Liver (tissue), 9 donors: ENCODE measurements around the gene SNRPB2. TPM values are rescaled to one million over a fixed set of nuclear protein-coding genes. Genes with fewer than 3 reads are reported as not detected.

ENCODE experiments used
- DNase-seq: peaks from one replicate; pipeline ENCODE4 v3.0.0-alpha.2; 2017; ENCODE audit warnings: low spot score
- H3K27ac ChIP-seq, 2 donors: one replicate each; pipeline ENCODE4 v1.7.0; 2013; ENCODE audit warnings: inconsistent platforms in 2 of 2, low read length in 2 of 2, control low read depth in 1 of 2, low read depth in 1 of 2, mild to moderate bottlenecking in 1 of 2
- H3K27me3 ChIP-seq, 4 donors: one replicate each; pipeline versions ENCODE4 v1.6.1 to v1.7.0; 2013; ENCODE audit warnings: low read length in 3 of 4, inconsistent platforms in 1 of 4, mild to moderate bottlenecking in 1 of 4, moderate library complexity in 1 of 4; ENCODE audit not compliant: control insufficient read depth in 4 of 4, insufficient read depth in 4 of 4
- H3K36me3 ChIP-seq, 4 donors: one replicate each; pipeline versions ENCODE4 v1.6.1 to v1.7.0; 2013; ENCODE audit warnings: low read length in 3 of 4, mild to moderate bottlenecking in 3 of 4, low read depth in 1 of 4, moderate library complexity in 1 of 4; ENCODE audit not compliant: control insufficient read depth in 4 of 4, insufficient read depth in 3 of 4
- H3K4me1 ChIP-seq, 4 donors: one replicate each; pipeline versions ENCODE4 v1.6.1 to v1.7.0; 2013; ENCODE audit warnings: low read length in 3 of 4, mild to moderate bottlenecking in 3 of 4, moderate library complexity in 1 of 4; ENCODE audit not compliant: control insufficient read depth in 4 of 4, insufficient read depth in 4 of 4
- H3K4me3 ChIP-seq, 3 donors: one replicate each; pipeline versions ENCODE4 v1.6.1 to v1.7.0; 2013; ENCODE audit warnings: low read length in 3 of 3, control low read depth in 1 of 3, low read depth in 1 of 3, mild to moderate bottlenecking in 1 of 3
- H3K9ac ChIP-seq, 2 donors: one replicate each; pipeline ENCODE4 v1.7.0; 2013; ENCODE audit warnings: low read length in 2 of 2, mild to moderate bottlenecking in 2 of 2, moderate library complexity in 2 of 2, control low read depth in 1 of 2, low read depth in 1 of 2
- H3K9me3 ChIP-seq, 4 donors: one replicate each; pipeline versions ENCODE4 v1.6.1 to v1.7.0; 2013; ENCODE audit warnings: low read length in 3 of 4; ENCODE audit not compliant: control insufficient read depth in 4 of 4
- ATF3 ChIP-seq: IDR thresholded peaks from 2 replicates; pipeline ENCODE4 v1.6.1; 2016; ENCODE audit warnings: antibody characterized with exemption
- CTCF ChIP-seq: fragments of 150-350 bp; IDR thresholded peaks from 2 replicates; pipeline ENCODE4 v1.5.1; 2017; ENCODE audit warnings: improper control_type of control experiment, low read depth, low read length; ENCODE audit not compliant: missing input control
- EGR1 ChIP-seq, 2 donors: IDR thresholded peaks; 2 replicates each; pipeline ENCODE4 v1.6.1; 2016 to 2018; ENCODE audit warnings: antibody characterized with exemption in 2 of 2, low read depth in 2 of 2
- FOXA1 ChIP-seq: IDR thresholded peaks from 2 replicates; pipeline ENCODE4 v1.6.1; 2016; ENCODE audit warnings: antibody characterized with exemption
- FOXA2 ChIP-seq: IDR thresholded peaks from 2 replicates; pipeline ENCODE4 v1.6.1; 2016; ENCODE audit warnings: antibody characterized with exemption
- GABPA ChIP-seq, 2 donors: IDR thresholded peaks in 1 of 2; conservative IDR thresholded peaks in 1 of 2; 2 replicates each; pipeline ENCODE4 v1.6.1; 2016; ENCODE audit warnings: antibody characterized with exemption in 2 of 2, mild to moderate bottlenecking in 1 of 2, moderate library complexity in 1 of 2
- HNF4A ChIP-seq, 2 donors: conservative IDR thresholded peaks; 2 replicates each; pipeline ENCODE4 v1.6.1; 2016; ENCODE audit warnings: antibody characterized with exemption in 2 of 2, mild to moderate bottlenecking in 2 of 2
- HNF4G ChIP-seq: IDR thresholded peaks from 2 replicates; pipeline ENCODE4 v1.6.1; 2016; ENCODE audit warnings: antibody characterized with exemption
- JUND ChIP-seq, 2 donors: IDR thresholded peaks; 2 replicates each; pipeline ENCODE4 v1.6.1; 2016; ENCODE audit warnings: antibody characterized with exemption in 2 of 2
- MAX ChIP-seq: IDR thresholded peaks from 2 replicates; pipeline ENCODE4 v1.6.1; 2016; ENCODE audit warnings: antibody characterized with exemption
- NR2F2 ChIP-seq: IDR thresholded peaks from 2 replicates; pipeline ENCODE4 v1.6.1; 2016; ENCODE audit warnings: antibody characterized with exemption
- RAD21 ChIP-seq, 2 donors: IDR thresholded peaks; 2 replicates each; pipeline ENCODE4 v1.6.1; 2016; ENCODE audit warnings: antibody characterized with exemption in 2 of 2, mild to moderate bottlenecking in 2 of 2
- REST ChIP-seq: IDR thresholded peaks from 2 replicates; pipeline ENCODE4 v1.6.1; 2016; ENCODE audit warnings: antibody characterized with exemption, mild to moderate bottlenecking
- RXRA ChIP-seq, 2 donors: IDR thresholded peaks; 2 replicates each; pipeline ENCODE4 v1.6.1; 2017 to 2018; ENCODE audit warnings: antibody characterized with exemption in 2 of 2, mild to moderate bottlenecking in 1 of 2
- SP1 ChIP-seq: IDR thresholded peaks from 2 replicates; pipeline ENCODE4 v1.6.1; 2018; ENCODE audit warnings: antibody characterized with exemption, mild to moderate bottlenecking
- TAF1 ChIP-seq: conservative IDR thresholded peaks from 2 replicates; pipeline ENCODE4 v1.6.1; 2016; ENCODE audit warnings: antibody characterized with exemption, mild to moderate bottlenecking
- YY1 ChIP-seq: IDR thresholded peaks from 2 replicates; pipeline ENCODE4 v1.6.1; 2016; ENCODE audit warnings: antibody characterized with exemption, mild to moderate bottlenecking
- ZBTB33 ChIP-seq: IDR thresholded peaks from 2 replicates; pipeline ENCODE4 v1.6.1; 2016; ENCODE audit warnings: antibody characterized with exemption
- WGBS: extraction: QIAGEN DNeasy Blood & Tissue Kit; methylation state at CpG from one replicate; pipeline ENCODE4 v1.1.7; 2013; 5-methylcytosine and 5-hydroxymethylcytosine counted together
- polyA plus RNA-seq, 2 donors: library from polyadenylated mRNA; stranded (reverse) in 1 of 2; unstranded in 1 of 2; fragments of 200-250 nt in 1 of 2; fragments of >200 nt in 1 of 2; fragmentation: Nextera tagmentation in 1 of 2; extraction: Ambion mirVana in 1 of 2; gene quantifications; one replicate each; pipeline versions ENCODE4 v1.2.1 to v1.2.3, GENCODE V29; 2013 to 2015
- total RNA-seq, 2 donors: library from RNA; depleted of rRNA; stranded (reverse); fragments of >200 nt; gene quantifications; one replicate each; pipeline ENCODE4 v1.2.3, GENCODE V29; 2014
- donor health status: healthy.
- donor health status: healthy.
- donor health status: healthy.
- donor health status: healthy.
- donor health status: healthy.

The SNRPB2 gene
- total and polyA plus RNA-seq, 4 donors: 13.9 to 36.0 (median 21.0) TPM

- no peak for DNase-seq
- H3K27me3 ChIP-seq: peaks cover 0 to 4% (median 2%) of the 10 kb centered on the region in 4 donors
- no peaks in the 10 kb centered on the region for H3K36me3 ChIP-seq
- H3K9ac ChIP-seq: no peak overlapping the region
- no peak overlapping the region for H3K27ac ChIP-seq
- no peaks in the 10 kb centered on the region for H3K4me1 ChIP-seq
- H3K9me3 ChIP-seq: no peaks in the 10 kb centered on the region
- TF ChIP-seq EGR1 (IDR thresholded peaks at IDR 0.05; ENCODE audit: low read depth in 2 of 2) (no peak), RAD21 (IDR thresholded peaks at IDR 0.05) (no peak), CTCF (no peak), YY1 (no peak), FOXA1 (no peak), NR2F2 (no peak), RXRA (IDR thresholded peaks at IDR 0.05) (no peak), HNF4G (no peak), JUND (IDR thresholded peaks at IDR 0.05) (no peak), REST (no peak), SP1 (no peak), GABPA (IDR thresholded peaks at IDR 0.05 in 1 of 2, conservative IDR thresholded peaks at IDR 0.05 in 1 of 2) (no peak), TAF1 (no peak), ZBTB33 (no peak), MAX (no peak), ATF3 (no peak), FOXA2 (no peak), HNF4A (conservative IDR thresholded peaks at IDR 0.05) (no peak)
- H3K4me3 ChIP-seq: no peak overlapping the region
Observed at GRCh38 chr20:16692442-16692841, 37.4 kb upstream of the SNRPB2 start.

GRCh38 chr20:16693278-16693677 is 36.5 kb upstream of the SNRPB2 start:
- DNase-seq: no peak
- peaks cover 0 to 4% (median 2%) of the 10 kb centered on the region in 4 donors for H3K27me3 ChIP-seq
- no peaks in the 10 kb centered on the region for H3K9me3 ChIP-seq
- H3K27ac ChIP-seq: no peak overlapping the region
- WGBS: 88% methylated on average over 1 of the region's 1 CpG
- H3K9ac ChIP-seq: no peak overlapping the region
- H3K4me3 ChIP-seq: no peak overlapping the region
- no peaks in the 10 kb centered on the region for H3K36me3 ChIP-seq
- no peaks in the 10 kb centered on the region for H3K4me1 ChIP-seq
- TF ChIP-seq RXRA (IDR thresholded peaks at IDR 0.05): no peak
- TF ChIP-seq FOXA2: no peak
- TF ChIP-seq GABPA (IDR thresholded peaks at IDR 0.05 in 1 of 2, conservative IDR thresholded peaks at IDR 0.05 in 1 of 2): no peak
- no peak for TF ChIP-seq TAF1
- no peak for TF ChIP-seq SP1
- TF ChIP-seq HNF4G: no peak
- TF ChIP-seq MAX: no peak
- no peak for TF ChIP-seq CTCF
- TF ChIP-seq REST: no peak
